GM21723 (cell line): ENCODE measurements around the gene LCE1D.

Experiments
- ATAC-seq: cut with Tn5 transposase; IDR thresholded peaks from one replicate; pipeline ENCODE4 v1.9.1; 2021; ENCODE audit warnings: mild to moderate bottlenecking, moderate library complexity; ENCODE audit not compliant: unreplicated experiment

LCE1D gene, protein sequence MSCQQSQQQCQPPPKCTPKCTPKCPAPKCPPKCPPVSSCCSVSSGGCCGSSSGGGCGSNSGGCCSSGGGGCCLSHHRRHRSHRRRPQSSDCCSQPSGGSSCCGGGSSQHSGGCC

DNA sequence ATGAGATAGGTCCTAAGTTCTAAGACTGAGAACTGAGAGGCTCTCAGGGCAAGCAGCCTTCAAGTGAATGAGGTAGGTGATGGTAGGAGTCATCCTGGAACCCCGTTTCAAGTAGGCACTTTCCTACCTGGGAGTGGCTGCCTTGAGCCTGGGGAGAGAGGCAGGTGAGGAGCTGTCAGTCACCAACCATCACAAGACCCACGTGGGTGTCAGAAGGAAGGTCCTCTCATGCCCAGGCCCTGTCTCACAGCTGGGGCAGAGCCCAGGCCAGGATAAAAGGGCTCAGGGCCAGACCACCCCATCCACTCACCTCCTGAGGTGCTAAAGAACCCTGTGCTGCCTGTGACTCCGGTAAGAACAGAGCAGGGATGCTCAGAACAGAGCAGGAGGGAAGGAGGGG lies at the start of gene LCE1D:
Gene LCE1D (plus strand): TSS at position 301 of the 400 bp plus-strand sequence. CDS start 1,074 bp downstream, outside the sequence.
- no peak for ATAC-seq

DNA sequence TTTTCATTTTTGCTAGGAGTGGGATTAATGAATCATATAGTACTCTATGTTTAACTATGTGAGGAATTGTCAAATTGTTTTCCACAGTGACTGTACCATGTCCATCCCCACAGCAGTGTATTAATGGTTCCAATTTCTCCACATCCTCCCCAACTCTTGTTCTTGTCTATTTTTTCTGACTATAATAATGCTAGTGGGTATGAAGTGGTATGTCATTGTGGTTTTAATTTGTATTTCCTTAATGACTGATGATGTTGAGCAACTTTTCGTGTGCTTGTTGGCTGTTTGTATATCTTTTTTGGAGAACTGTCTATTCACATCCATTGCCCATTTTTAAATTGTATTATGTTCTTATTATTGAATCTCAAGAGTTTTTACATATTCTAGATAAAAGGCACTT lies 48.7 kb upstream of the LCE1D start:
- ATAC-seq, result no peak

GRCh38 chr1:152752225-152752624 lies 44.3 kb upstream of the LCE1D start:
- ATAC-seq, result no peak

DNA sequence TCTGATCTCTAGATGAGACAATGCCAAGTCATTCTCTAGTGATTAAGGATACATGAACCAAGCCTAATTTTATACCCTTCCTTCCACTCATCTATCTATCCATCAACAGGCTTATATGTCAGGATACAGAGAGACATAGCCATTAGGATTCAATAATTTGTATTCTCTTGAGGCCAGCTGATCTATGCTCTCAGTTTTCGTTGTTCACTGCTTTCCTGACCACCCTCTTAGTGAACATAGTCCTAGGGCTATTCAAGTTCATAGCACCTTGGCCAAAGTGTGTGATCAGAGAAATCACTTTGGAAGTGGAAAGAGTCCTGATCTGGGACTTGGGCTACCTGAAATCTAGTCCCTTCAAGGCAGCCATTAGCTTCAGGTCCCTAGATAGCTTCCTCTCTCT lies 42.9 kb upstream of the LCE1D start:
- ATAC-seq, result no peak

GRCh38 chr1:152756872-152757271 lies 39.6 kb upstream of the LCE1D start:
- ATAC-seq, result no peak

- no peak for ATAC-seq
Measured at GRCh38 chr1:152757747-152758146, 38.8 kb upstream of the LCE1D start, which contains the start of gene KPRP. KPRP (plus strand) TSS chr1:152758025; CDS start chr1:152759589, 1,564 bp downstream.

DNA sequence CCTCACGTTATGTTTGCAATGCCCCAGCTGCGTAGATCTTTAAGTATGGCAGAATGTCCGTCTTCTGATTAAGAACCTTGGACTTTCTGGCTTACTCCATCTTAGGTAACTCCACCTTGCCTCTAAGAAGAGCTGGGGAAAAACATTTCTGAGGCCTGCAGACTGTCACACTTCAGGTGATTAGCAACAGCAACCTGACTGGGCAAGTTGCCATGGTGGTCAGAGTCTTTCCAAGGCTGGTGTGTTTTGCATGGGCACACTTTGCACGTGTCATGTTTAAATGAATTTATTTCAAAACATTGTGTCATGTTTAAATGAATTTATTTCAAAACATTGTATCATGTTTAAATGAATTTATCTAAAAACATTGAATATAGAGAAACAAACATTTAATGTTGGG lies 37.9 kb upstream of the LCE1D start:
- ATAC-seq, result no peak

DNA sequence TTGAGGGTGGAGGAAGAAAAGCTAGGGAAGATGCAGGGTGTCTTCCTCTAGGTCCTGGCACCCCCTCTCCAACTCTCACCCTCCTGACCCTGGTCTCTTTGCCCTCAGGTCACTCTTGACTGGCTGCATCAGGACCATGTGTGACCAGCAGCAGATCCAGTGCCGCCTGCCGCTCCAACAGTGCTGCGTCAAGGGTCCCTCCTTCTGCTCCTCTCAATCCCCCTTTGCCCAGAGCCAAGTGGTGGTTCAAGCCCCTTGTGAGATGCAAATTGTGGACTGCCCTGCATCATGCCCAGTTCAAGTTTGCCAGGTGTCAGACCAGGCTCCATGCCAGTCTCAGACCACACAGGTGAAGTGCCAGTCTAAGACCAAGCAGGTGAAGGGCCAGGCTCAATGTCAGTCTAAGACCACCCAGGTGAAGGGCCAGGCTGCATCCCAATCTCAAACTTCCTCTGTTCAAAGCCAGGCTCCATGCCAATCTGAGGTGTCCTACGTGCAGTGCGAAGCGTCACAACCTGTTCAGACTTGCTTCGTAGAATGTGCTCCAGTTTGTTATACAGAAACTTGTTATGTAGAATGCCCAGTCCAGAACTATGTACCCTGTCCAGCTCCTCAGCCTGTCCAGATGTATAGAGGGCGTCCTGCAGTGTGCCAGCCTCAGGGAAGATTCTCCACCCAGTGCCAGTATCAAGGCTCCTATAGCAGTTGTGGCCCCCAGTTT lies 36.9 kb upstream of the LCE1D start:
- ATAC-seq, result no peak

DNA sequence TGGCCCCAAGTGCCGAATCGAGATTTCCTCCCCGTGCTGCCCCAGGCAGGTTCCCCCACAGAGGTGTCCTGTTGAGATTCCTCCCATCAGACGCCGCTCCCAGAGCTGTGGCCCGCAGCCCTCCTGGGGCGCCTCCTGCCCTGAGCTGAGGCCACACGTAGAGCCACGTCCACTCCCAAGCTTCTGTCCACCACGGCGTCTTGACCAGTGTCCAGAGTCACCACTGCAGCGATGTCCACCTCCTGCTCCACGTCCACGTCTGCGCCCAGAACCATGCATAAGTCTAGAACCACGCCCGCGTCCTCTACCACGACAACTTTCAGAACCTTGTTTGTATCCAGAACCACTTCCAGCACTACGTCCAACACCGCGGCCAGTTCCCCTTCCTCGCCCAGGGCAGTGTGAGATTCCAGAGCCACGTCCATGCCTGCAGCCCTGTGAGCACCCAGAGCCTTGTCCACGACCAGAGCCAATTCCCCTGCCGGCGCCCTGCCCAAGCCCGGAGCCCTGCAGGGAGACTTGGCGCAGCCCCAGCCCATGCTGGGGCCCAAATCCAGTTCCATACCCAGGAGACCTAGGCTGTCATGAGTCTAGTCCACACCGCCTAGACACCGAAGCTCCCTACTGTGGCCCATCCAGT lies 35.9 kb upstream of the LCE1D start:
- ATAC-seq, result no peak

DNA sequence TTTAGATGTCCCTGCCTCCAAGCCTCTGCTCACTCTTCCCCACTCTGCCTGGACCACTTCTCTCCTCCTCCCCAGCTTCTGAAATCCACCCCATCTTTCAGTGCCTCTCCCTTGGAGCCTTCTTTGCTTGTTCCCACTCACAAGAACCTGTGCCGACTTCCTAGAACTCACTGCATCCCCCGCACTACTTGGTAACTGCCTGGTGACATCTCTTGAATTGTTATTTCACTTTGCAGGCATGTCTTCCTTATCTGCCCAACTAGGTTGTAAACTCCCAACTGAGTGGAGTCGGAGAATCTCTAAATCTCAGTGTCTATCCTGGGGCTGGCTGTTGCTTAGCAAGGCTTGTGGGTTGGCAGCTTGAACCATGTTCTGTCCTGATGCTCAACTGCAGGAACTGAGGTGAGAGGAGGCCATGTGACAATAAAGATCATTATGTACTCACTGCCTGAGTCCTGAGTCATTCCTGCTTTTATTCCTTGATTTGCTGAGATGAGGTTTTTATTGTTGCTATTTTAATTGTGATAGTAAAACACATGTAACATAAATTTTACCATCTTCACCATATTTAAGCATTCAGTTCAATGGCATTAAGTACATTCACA lies 34.8 kb upstream of the LCE1D start:
- no peak for ATAC-seq

DNA sequence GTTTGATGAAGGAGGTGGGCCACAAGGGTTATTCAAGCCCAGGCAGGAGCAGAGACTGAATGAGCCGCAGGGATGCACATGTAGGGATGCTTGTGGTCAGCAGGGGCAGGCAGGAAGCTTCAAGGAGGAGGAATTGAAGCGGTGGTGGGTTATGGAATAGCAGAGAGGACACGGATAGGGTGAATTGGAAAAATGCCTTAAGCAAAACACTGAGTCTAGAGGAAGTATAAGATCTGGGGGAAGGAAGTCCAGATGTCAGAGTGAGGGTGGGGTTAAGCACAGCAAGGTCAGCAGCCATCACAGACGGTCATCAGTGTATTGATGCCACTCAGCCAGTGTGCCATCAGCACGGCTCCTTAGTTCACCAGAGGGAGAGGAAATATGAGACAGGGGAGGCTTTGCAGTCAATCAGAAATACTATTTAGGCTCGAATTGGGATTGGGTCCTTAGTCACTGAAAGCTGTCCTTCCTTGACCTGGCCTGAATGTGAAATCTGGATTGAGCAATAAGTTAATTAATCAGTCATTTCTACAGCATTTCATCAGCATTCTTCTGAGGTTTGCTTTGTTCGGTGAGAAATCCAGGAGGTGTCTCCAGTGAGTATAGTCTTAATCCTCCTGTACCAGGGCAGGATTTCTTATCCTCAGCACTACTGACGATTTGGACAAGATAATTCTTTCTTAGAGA lies 27.5 kb upstream of the LCE1D start:
- ATAC-seq, result no peak

DNA sequence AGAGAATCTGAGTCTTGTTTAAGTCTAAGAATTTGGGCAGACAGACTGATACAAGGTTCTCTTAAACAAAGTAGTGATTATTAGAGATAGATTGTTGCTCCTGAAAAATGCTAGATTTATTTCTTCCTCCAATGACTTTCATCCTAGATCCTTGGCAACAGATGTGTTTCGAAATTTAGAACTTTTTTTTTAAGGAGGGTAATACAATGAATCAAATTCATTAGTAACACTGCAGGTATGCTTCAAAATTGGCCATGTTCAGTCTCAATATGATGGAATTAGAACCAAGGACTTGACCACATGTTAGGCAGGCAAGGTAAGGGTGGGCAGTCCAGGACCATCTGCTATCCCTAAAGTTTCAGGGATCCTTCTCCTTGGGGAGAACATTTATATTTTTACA lies 26.1 kb upstream of the LCE1D start:
- ATAC-seq, result no peak

DNA sequence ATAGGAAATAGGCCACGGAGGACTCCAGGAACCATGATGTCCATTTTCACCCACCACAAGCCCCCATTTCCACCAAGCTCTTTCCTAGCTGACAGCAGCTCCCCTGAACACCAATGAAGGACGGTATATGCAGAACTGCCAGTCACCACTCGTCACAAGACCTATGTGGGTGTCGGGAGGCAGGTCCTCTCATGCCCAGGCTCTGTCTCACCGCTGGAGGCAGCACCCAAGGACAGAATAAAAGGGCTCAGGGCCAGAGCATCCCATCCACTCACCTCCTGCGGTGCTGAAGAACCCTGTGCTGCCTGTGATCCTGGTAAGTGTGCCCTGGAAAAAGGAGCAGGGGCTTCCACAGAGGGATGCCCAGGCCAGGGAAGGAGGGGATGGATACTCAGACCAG lies 21.6 kb upstream of the LCE1D start, which contains the start of gene LCE1F:
Gene LCE1F (plus strand): TSS at position 266 of the 400 bp plus-strand sequence. CDS start 1,232 bp downstream, outside the sequence.
- no peak for ATAC-seq

DNA sequence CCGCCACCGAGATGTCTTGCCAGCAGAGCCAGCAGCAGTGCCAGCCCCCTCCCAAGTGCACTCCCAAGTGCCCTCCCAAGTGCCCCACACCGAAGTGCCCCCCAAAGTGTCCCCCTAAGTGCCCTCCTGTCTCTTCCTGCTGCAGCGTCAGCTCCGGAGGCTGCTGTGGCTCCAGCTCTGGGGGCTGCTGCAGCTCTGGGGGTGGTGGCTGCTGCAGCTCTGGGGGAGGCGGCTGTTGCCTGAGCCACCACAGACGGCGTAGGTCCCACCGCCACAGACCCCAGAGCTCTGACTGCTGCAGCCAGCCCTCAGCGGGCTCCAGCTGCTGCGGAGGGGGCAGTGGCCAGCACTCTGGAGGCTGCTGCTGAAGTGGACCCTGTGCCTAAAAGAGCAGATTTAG lies 20.2 kb upstream of the LCE1D start:
- no peak for ATAC-seq

DNA sequence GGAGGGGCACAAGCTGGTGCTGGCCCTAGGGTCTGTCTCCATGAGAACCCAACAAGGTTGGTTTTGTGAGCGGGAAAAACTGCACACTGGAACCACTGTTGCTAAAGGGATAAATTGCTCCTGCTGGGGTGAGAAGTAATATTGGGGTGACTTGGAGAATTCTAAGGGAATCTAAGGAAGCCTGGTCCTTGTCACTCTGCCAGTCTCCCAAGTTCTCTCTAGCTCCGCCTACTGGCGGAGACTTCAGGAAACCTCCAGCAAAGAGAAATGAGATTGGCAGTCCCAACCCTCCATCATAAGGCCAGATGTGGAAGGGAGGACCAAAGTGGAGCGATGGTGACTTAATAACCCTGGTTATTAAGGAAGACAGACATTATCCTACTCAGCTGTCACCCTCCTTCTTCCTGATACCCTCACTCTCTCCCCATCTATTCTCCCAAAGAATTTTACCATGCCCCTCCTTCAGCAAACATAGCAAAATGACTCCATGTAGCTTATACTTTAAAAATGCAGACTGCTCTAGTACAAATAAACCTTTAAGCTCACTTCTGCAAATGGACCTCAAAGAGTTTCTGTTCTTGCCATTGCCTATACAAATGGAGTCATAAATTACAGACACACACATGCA lies 18.9 kb upstream of the LCE1D start:
- no peak for ATAC-seq

GRCh38 chr1:152783095-152783494 lies 13.4 kb upstream of the LCE1D start:
- ATAC-seq, result no peak

DNA sequence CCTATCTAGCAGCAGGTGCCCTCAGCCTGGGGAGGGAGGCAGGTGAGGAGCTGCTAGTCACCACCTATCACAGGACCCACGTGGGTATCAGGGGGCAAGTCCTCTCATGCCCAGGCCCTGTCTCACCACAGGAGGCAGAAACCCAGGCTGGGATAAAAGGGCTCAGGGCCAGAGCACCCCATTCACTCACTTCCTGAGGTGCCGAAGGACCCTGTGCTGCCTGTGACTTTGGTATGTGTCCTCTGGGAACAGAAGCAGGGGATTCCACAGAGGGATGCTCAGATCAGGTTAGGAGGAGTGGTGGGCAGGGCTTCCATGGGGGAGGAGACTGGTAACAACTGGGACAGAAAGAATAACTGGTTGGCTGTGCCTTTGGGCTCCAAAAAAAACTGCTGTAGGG lies 10.4 kb upstream of the LCE1D start, which contains the start of gene LCE1E:
Gene LCE1E (plus strand): TSS at position 181 of the 400 bp plus-strand sequence. CDS start 1,043 bp downstream, outside the sequence.
- no peak for ATAC-seq

DNA sequence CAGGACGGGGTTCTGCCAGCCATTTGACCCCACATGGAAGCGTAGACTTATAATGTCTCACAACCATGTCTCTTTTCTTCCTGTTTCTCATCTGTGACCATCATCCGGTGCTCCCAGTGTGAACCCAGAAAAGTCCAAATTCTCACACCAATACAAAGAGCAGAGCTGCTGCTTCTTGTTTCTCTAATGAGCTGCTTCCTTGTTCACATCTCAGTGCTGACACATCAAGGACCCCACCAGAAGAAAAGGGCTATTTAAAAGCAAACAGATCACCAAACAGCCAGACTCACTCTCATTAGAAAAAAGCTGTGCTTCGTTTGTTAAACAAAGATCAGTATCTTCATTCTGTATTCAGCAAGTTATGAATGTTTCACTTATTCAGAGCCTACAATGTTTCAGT lies 835 bp upstream of the LCE1D start:
- no peak for ATAC-seq

- ATAC-seq, result no peak
Measured at GRCh38 chr1:152801333-152801732, 4.8 kb downstream of the LCE1D start.

DNA sequence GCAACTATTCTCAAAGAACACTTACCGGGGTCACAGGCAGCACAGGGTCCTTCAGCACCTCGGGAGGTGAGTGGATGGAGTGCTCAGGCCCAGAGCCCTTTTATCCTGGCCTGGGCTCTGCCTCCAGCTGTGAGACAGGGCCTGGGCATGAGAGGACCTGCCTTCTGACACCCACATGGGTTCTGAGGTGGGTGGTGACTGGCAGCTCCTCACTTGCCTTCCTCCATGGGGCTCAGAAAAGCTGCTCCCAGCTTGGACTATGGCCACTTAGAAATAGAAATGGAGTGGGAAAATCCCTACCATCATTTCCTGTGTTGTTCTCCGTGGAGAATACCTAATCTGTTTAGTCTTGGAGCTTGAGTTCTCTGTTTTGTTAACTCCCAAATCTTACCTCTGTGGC lies 10.1 kb downstream of the LCE1D start, which contains the start of gene LCE1C:
Gene LCE1C (minus strand): TSS at position 76 of the 400 bp plus-strand sequence. CDS start 1,173 bp downstream, outside the sequence.
- no peak for ATAC-seq
